Activated CD4-positive, alpha-beta T cell treated with anti-CD3 and anti-CD28 coated beads, Interleukin-2, amount 10 ng/mL, durations not matched to agents 7 days and 5 days (primary cell): ENCODE data around the gene TMEFF1. TPM values are rescaled to one million over a fixed set of nuclear protein-coding genes. Genes with fewer than 3 reads are reported as not detected.
A peak's percentile ranks its signal among the peaks of the same experiment; 100 is the strongest.

Experiments
- CTCF ChIA-PET: fragments of 350-600 bp; sonication (Branson Sonifier 250); formaldehyde crosslinking; loops from one replicate; lab custom pipeline; 2021; ENCODE audit warnings: antibody characterized with exemption; lab: Charles Lee
- POLR2A ChIA-PET: fragments of 350-600 bp; sonication (Branson Sonifier 250); formaldehyde crosslinking; loops from one replicate; lab custom pipeline; 2021; ENCODE audit warnings: antibody characterized with exemption; lab: Charles Lee
- DNase-seq: peaks from one replicate; pipeline ENCODE4 v3.0.0-alpha.2; 2020
- H3K27ac Mint-ChIP-seq: one replicate; pipeline ENCODE4 v1.8.0; 2021; ENCODE audit warnings: mild to moderate bottlenecking, moderate library complexity, mixed read lengths
- H3K27me3 Mint-ChIP-seq: one replicate; pipeline ENCODE4 v1.8.0; 2021; ENCODE audit warnings: mixed read lengths
- H3K36me3 Mint-ChIP-seq: one replicate; pipeline ENCODE4 v1.8.0; 2021; ENCODE audit warnings: low read depth, mixed read lengths
- H3K4me1 Mint-ChIP-seq: one replicate; pipeline ENCODE4 v1.8.0; 2021; ENCODE audit warnings: mixed read lengths
- H3K4me3 Mint-ChIP-seq: one replicate; pipeline ENCODE4 v1.8.0; 2021; ENCODE audit warnings: mild to moderate bottlenecking, moderate library complexity, mixed read lengths
- H3K9me3 Mint-ChIP-seq: one replicate; pipeline ENCODE4 v1.8.0; 2021; ENCODE audit warnings: mixed read lengths
- total RNA-seq, 2 experiments: library from RNA; stranded (reverse); gene quantifications; one replicate each; pipeline ENCODE4 v1.2.3, GENCODE V29; 2021

The TMEFF1 gene
- total RNA-seq, 2 experiments from 2014 or later = not detected

DNA sequence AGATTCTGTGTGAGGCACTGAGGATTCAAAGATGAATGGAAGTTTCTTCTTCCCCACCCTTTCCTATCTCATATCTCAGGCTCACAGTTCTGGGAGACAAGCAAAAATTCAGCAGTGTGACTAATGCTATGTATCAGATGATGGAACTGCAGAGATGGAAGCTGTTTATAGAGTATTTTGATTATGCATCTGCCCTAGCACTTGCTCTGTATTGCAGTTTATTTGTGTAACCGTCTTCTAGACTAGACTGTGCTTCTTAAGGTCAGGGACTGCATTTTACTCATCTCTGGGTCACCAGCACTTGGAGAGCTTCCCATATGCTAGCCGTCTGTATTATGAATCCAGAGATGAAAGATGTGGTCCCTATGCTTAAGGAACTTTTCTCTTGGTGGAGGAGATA is 117.5 kb downstream of the TMEFF1 start:
- H3K27me3 Mint-ChIP-seq = no peaks in the 10 kb centered on the region
- H3K27ac Mint-ChIP-seq = no peak overlapping the region
- CTCF ChIA-PET = interaction anchor here (1.2 to 2.0 kb wide), 2 partner anchors 11 to 266 kb away, joined by 3 to 6 read pairs; no protein-coding TSS in a partner anchor

DNA sequence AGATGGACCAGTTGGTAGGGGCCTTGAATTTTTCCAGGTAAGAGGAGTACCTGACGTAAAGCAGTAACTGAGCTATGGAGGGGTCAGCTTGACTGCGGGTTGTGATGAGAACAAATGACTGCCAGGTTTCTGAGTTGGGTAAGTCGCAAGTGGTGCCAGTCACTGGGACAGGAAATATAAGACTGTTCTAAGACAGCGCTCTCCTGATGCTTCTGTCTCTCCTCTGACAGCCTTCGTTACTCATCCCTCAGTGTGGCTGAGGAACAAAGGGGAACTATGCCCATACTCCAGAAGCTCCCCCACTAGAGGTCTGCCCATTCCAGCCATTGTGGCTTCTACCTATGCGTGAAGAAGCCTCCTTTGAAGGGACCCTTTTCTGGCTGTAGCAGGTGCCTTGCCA is 118.2 kb downstream of the TMEFF1 start:
- no peaks in the 10 kb centered on the region for H3K9me3 Mint-ChIP-seq
- H3K27ac Mint-ChIP-seq = no peak overlapping the region
- peaks cover 4% of the 10 kb centered on the region for H3K27me3 Mint-ChIP-seq
- POLR2A ChIA-PET = no interaction called here
- no peak for DNase-seq
- H3K4me3 Mint-ChIP-seq = no peak overlapping the region
- CTCF ChIA-PET = interaction anchor here (2.0 kb wide), 1 partner anchor 11 kb away, joined by 6 read pairs; no protein-coding TSS in a partner anchor
- no peaks in the 10 kb centered on the region for H3K4me1 Mint-ChIP-seq
- H3K36me3 Mint-ChIP-seq = no peaks in the 10 kb centered on the region

More for the DNA sequence above, 117.5 kb downstream of the TMEFF1 start:
- no peak for DNase-seq
- H3K36me3 Mint-ChIP-seq = no peaks in the 10 kb centered on the region
- POLR2A ChIA-PET = no interaction called here
- no peak overlapping the region for H3K4me3 Mint-ChIP-seq
- H3K9me3 Mint-ChIP-seq = no peaks in the 10 kb centered on the region
- H3K4me1 Mint-ChIP-seq = no peaks in the 10 kb centered on the region

DNA sequence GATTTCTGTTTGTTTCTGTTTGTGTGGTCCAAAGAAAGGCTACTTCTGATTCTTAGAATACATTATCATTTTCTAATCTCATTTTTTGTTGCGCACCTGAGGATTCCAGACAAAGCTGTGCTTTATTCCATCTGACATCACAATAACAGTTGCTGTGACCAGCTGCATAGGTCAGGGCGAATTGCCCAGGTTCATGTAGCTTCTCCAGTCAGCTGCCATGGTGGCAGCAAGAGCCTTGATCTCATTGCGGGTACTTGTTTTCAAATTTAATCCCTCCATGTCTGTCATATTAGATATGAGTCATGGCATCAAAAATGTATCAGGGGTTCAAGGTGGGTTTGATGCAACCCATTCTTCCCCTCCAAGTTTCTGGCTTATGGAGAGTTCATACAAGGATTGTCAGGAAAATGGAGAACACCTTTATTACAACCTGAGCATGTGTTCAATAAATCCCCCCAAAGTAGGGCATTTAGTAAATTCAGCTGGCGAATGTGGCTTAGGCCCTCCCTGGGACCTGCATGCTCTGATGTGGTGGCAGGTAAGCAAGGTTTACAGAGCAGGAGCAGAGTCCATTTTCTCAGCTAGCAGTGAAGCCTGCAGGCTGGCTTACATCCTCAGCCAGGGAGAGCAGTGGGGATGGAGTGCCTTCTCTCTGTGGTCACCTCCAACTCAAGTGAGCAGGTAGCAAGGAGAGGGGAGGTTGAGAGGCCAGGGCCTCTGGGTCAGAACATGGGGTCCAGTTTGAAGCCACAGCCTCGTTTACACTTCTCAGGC is 118.9 kb downstream of the TMEFF1 start:
- POLR2A ChIA-PET = no interaction called here
- CTCF ChIA-PET = interaction anchor here (0.5 to 2.0 kb wide), 2 partner anchors 10 to 1270 kb away, joined by 3 to 6 read pairs; no protein-coding TSS in a partner anchor

DNA sequence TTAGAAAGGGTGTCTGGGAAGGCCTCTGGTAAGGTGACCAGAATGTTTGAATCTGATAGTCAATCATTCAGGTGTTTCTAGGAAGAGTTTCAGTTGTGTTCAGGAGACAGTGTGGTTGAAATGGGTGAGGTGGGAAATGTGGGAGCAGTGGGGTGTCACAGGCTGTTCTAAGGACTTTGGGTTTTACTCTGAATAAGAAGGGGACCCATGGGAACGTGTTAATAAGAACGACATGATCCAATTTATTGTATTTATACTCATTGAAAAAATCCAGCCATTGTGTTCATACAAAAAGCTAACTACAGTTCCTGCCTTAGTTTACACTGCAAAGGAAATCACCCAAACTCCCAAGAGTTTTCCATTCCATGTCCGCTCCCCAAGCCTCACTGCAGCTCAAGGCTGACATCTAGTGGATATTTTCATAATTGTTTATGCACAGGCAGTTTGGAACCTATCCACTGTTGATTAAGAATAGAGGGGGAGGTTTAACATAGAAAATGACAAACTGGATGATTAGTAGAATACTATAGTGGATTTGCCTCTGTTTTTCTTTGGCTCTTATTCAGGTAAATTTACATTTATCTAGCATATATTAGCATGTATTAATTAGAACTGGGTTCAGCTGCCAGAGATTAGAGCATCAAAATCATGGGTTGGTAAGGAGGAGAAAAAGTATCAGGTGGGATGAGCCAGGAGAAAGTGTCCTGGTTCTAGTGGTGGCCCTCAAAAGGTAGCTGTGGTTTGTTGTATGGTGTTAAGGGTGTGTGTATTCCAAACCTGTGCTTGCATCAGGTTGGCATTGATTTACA is 122.6 kb downstream of the TMEFF1 start:
- H3K27me3 Mint-ChIP-seq = peaks cover 15% of the 10 kb centered on the region
- H3K4me3 Mint-ChIP-seq = no peak overlapping the region
- no peaks in the 10 kb centered on the region for H3K9me3 Mint-ChIP-seq
- ChIA-PET POLR2A (no interaction called here), CTCF (interaction anchor here (1.2 kb wide), 1 partner anchor 14 kb away, joined by 4 read pairs; no protein-coding TSS in a partner anchor)
- H3K4me1 Mint-ChIP-seq = peaks cover 19% of the 10 kb centered on the region
- no peaks in the 10 kb centered on the region for H3K36me3 Mint-ChIP-seq
- peak; percentile 17 for DNase-seq
- H3K27ac Mint-ChIP-seq = no peak overlapping the region

More for the DNA sequence above, 118.9 kb downstream of the TMEFF1 start:
- H3K4me3 Mint-ChIP-seq = no peak overlapping the region
- DNase-seq = no peak
- H3K36me3 Mint-ChIP-seq = no peaks in the 10 kb centered on the region
- H3K27me3 Mint-ChIP-seq = peaks cover 6% of the 10 kb centered on the region
- no peaks in the 10 kb centered on the region for H3K4me1 Mint-ChIP-seq
- no peaks in the 10 kb centered on the region for H3K9me3 Mint-ChIP-seq
- H3K27ac Mint-ChIP-seq = no peak overlapping the region

DNA sequence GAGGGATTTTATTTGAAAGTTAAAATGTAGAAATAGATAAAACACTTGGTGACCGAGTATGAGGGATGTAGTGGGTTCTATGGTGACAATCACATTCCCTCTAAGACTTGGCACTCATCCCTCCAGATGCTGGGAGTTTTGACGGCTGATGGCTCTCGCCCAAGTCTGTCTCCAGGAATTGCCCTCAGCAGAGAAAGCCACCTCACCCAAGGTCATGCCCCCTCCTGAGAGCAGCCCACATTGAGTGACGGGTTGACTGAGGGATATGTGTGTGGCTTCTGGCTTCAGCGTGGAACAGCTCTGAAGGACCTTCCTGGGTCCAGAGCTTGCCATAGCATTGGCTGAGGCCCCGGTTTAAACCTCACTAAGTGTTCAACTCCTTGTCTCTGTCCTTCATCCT is 124.3 kb downstream of the TMEFF1 start:
- DNase-seq = no peak
- Mint-ChIP-seq H3K27ac (no peak overlapping the region), H3K27me3 (peaks cover 15% of the 10 kb centered on the region), H3K4me3 (no peak overlapping the region), H3K9me3 (no peaks in the 10 kb centered on the region), H3K36me3 (no peaks in the 10 kb centered on the region), H3K4me1 (peaks cover 19% of the 10 kb centered on the region)
- ChIA-PET POLR2A (no interaction called here), CTCF (no interaction called here)

DNA sequence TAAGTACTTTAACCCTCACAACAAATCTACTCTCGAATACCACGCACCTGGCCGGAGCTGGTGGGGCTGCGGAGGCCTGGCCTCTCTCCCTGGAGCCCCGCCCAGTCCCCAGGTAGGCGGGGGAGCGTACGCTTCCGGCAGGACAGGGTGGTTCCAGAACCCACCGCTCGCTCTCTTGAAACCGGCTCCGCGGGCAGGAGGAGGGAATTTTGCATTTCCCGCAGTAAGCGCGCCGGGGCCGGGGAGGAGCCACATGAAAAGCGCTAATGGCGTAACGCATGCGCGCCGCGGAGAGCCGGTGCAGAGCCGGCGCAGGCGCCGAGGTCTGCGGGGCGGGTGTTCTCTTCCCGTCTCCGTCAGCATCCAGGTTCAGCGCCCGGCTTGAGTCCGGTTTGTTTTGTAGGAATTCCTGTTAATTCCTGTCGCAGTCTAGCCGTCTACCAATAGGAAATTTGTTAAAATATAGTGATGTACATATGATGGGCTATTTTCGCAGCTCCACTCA is 125.7 kb downstream of the TMEFF1 start:
- DNase-seq = peak; percentile 74
- H3K4me1 Mint-ChIP-seq = peaks cover 19% of the 10 kb centered on the region
- peaks cover 15% of the 10 kb centered on the region for H3K27me3 Mint-ChIP-seq
- ChIA-PET POLR2A (no interaction called here), CTCF (interaction anchor here (1.4 kb wide), 1 partner anchor 713 kb away, joined by 4 read pairs; no protein-coding TSS in a partner anchor)
- H3K9me3 Mint-ChIP-seq = no peaks in the 10 kb centered on the region
- H3K27ac Mint-ChIP-seq = no peak overlapping the region
- H3K36me3 Mint-ChIP-seq = no peaks in the 10 kb centered on the region
- peak overlapping the region; percentile 64 for H3K4me3 Mint-ChIP-seq

DNA sequence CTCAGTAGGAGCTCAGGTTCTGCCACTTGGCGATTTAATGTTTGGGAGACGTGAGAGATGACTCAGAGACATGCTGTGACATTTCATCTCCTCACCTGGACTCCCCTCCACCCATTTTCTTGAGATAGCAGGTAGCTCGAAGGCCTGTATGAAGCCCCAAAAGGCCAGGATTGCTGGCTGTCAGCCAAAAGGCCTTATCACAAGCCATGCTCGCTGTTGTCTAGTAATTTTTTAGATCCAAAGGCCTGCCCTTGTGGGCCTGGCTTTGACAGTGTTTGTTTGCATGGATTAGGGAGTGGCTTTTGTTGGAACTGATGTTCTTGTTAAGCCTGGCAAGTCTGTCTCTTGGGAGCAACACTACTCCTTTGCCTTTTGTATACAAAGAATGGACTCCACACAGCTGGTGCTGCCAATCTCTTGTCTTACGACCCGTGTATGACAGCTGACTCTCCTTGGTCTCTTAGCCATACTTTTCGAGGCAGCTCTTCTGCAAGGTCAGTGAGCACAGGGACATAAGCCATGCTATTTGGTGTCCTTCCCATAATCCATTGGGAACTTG is 127.7 kb downstream of the TMEFF1 start:
- H3K4me3 Mint-ChIP-seq = no peak overlapping the region
- ChIA-PET CTCF (interaction anchor here (3.0 kb wide), 1 partner anchor 711 kb away, joined by 9 read pairs; no protein-coding TSS in a partner anchor), POLR2A (no interaction called here)
- no peaks in the 10 kb centered on the region for H3K9me3 Mint-ChIP-seq
- H3K4me1 Mint-ChIP-seq = peaks cover 19% of the 10 kb centered on the region
- H3K27ac Mint-ChIP-seq = no peak overlapping the region
- peaks cover 15% of the 10 kb centered on the region for H3K27me3 Mint-ChIP-seq
- no peaks in the 10 kb centered on the region for H3K36me3 Mint-ChIP-seq
- no peak for DNase-seq

DNA sequence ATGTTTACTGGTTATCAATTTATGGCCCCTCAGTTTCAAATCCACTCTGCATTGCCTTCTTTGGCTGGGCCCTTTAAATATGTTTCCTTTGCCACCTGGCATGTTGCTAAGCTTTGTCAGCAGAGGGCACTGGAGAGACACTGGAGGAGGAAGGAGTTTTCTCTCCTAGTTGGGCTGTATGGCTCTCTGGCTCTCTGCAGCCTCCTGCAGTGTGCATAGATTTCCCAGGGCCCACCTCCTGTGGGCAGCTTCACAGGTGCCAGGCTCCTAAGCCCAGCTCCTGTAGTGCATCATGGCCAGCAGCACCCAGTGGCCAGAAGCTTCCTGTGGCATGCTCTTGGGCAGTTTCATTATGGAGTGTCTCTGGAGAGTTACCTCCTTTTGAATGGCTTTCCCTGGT is 128.3 kb downstream of the TMEFF1 start:
- Mint-ChIP-seq H3K27ac (no peak overlapping the region), H3K4me1 (peaks cover 19% of the 10 kb centered on the region), H3K4me3 (no peak overlapping the region), H3K9me3 (no peaks in the 10 kb centered on the region), H3K36me3 (no peaks in the 10 kb centered on the region), H3K27me3 (peaks cover 11% of the 10 kb centered on the region)
- CTCF ChIA-PET = interaction anchor here (0.6 to 3.0 kb wide), 5 partner anchors 9 to 710 kb away, joined by 3 to 9 read pairs (median 6); no protein-coding TSS in a partner anchor
- POLR2A ChIA-PET = no interaction called here
- peak; percentile 67 for DNase-seq

DNA sequence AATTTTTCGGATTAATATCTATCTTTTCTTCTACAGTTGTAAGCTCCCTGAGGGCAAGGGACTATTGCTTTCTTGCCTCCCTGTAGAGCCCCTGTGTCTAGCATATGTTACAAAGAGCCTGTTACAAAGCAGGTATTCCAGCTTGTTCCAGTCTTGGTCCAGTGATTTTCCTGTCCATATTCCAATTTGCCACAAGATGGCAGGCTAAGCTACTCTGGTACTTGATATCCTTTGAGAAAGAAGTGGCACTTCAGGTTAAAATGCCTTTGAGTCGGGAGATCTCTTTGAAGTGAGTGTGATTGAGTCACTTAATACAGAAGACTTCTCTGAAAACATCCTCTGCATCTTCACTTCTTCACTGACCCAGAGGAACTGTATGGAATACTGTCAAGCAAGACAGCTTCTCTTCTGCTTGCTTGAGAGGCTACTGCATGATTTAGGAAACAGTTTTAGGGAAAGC is 129.4 kb downstream of the TMEFF1 start:
- H3K27ac Mint-ChIP-seq = no peak overlapping the region
- peaks cover 19% of the 10 kb centered on the region for H3K4me1 Mint-ChIP-seq
- H3K36me3 Mint-ChIP-seq = no peaks in the 10 kb centered on the region

DNA sequence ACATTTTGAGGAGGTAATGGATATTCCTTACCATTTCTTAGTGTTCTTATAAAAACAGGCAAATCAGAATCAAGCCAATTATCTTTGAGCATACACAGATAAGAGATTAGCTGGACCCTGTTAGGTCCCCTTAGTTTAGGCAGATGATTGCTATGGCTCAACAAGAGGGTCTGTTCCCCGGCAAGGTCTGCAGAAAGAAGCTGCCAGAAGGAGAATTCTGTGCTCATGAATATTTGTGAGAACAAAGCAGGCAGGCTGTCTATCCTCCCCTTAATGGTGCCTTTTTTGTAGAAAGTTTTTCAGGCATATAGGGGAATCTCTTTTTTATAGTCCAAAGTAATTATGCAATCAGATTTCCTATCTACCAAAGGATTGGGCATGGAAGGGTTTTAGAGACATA is 132.5 kb downstream of the TMEFF1 start:
- Mint-ChIP-seq H3K9me3 (no peaks in the 10 kb centered on the region), H3K36me3 (no peaks in the 10 kb centered on the region), H3K4me3 (no peak overlapping the region), H3K4me1 (no peaks in the 10 kb centered on the region), H3K27ac (no peak overlapping the region), H3K27me3 (no peaks in the 10 kb centered on the region)
- ChIA-PET CTCF (interaction anchor here (0.6 kb wide), 1 partner anchor 764 kb away, joined by 3 read pairs; no protein-coding TSS in a partner anchor), POLR2A (no interaction called here)
- DNase-seq = no peak

More for the DNA sequence above, 129.4 kb downstream of the TMEFF1 start:
- H3K4me3 Mint-ChIP-seq = no peak overlapping the region
- ChIA-PET CTCF (interaction anchor here (1.1 to 3.0 kb wide), 5 partner anchors 8 to 709 kb away, joined by 3 to 9 read pairs (median 6); no protein-coding TSS in a partner anchor), POLR2A (no interaction called here)
- H3K9me3 Mint-ChIP-seq = no peaks in the 10 kb centered on the region
- DNase-seq = no peak
- H3K27me3 Mint-ChIP-seq = peaks cover 9% of the 10 kb centered on the region

DNA sequence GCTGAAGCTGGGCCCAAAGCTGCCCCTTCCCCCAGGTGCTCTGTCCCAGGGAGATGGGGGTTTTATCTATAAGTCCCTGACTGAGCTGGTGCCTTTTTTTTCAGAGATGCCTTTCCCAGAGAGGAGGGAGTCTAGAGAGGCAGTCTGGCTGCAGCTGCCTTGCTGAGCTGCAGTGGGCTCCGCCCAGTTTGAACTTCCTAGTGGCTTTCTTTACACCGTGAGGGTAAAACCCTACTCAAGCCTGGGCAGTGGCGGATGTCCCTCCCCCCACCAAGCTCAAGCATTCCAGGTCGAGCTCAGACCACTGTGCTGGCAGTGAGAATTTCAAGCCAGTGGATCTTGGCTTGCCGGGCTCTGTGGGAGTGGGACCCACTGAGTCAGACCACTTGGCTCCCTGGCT is 146.2 kb downstream of the TMEFF1 start:
- ChIA-PET CTCF (no interaction called here), POLR2A (no interaction called here)
- Mint-ChIP-seq H3K4me3 (no peak overlapping the region), H3K36me3 (no peaks in the 10 kb centered on the region), H3K9me3 (peaks cover 9% of the 10 kb centered on the region), H3K4me1 (no peaks in the 10 kb centered on the region), H3K27ac (no peak overlapping the region), H3K27me3 (peaks cover 19% of the 10 kb centered on the region)
- DNase-seq = no peak

DNA sequence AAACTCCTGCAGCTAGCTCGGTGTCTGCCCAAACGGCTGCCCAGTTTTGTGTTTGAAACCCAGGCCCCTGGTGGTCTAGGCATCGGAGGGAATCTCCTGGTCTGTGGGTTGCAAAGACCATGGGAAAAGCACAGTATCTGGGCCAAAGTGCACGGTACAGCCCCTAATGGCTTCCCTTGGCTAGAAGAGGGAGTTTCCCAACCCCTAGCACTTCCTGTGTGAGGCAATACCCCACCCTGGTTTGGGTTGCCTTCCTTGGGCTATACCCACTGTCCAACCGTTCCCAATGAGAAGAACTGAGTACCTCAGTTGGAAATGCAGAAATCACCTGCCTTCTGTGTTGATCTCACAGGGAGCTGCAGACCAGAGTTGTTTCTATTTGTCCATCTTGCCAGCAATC is 146.7 kb downstream of the TMEFF1 start:
- ChIA-PET CTCF (no interaction called here), POLR2A (no interaction called here)
- Mint-ChIP-seq H3K9me3 (peaks cover 9% of the 10 kb centered on the region), H3K4me3 (no peak overlapping the region), H3K27ac (no peak overlapping the region), H3K27me3 (peaks cover 19% of the 10 kb centered on the region), H3K4me1 (no peaks in the 10 kb centered on the region), H3K36me3 (no peaks in the 10 kb centered on the region)
- no peak for DNase-seq
